HG03108 (cell line): ENCODE results near the gene MAP2K4.

Source experiments
- ATAC-seq: cut with Tn5 transposase; IDR thresholded peaks from one replicate; pipeline ENCODE4 v1.9.1; 2021; ENCODE audit warnings: moderate library complexity; ENCODE audit not compliant: unreplicated experiment

MAP2K4 gene

GRCh38 chr17:12085076-12085949 lies 64.6 kb downstream of the MAP2K4 start:
- ATAC-seq = no peak

GRCh38 chr17:12088035-12088434 lies 67.4 kb downstream of the MAP2K4 start:
- ATAC-seq = no peak

GRCh38 chr17:12089809-12090384 lies 69.2 kb downstream of the MAP2K4 start:
- ATAC-seq = no peak

- ATAC-seq = no peak
Measured at GRCh38 chr17:12094336-12094735, 73.7 kb downstream of the MAP2K4 start.

GRCh38 chr17:12095522-12095921 lies 74.8 kb downstream of the MAP2K4 start:
- ATAC-seq = no peak

GRCh38 chr17:12097326-12097725 lies 76.6 kb downstream of the MAP2K4 start:
- ATAC-seq = no peak

GRCh38 chr17:12098568-12098967 lies 77.9 kb downstream of the MAP2K4 start:
- ATAC-seq = peak; percentile 93

- ATAC-seq = no peak
Measured at GRCh38 chr17:12099412-12099811, 78.7 kb downstream of the MAP2K4 start.

GRCh38 chr17:12104831-12105230 lies 84.2 kb downstream of the MAP2K4 start:
- no peak for ATAC-seq

GRCh38 chr17:12107905-12108304 lies 87.2 kb downstream of the MAP2K4 start:
- no peak for ATAC-seq

- ATAC-seq = no peak
Measured at GRCh38 chr17:12110906-12111305, 90.2 kb downstream of the MAP2K4 start.

- ATAC-seq = no peak
Measured at GRCh38 chr17:12113156-12113555, 92.5 kb downstream of the MAP2K4 start.

GRCh38 chr17:12114686-12115418 lies 94.2 kb downstream of the MAP2K4 start:
- ATAC-seq = no peak

GRCh38 chr17:12116143-12116542 lies 95.5 kb downstream of the MAP2K4 start:
- no peak for ATAC-seq

GRCh38 chr17:12118617-12119016 lies 97.9 kb downstream of the MAP2K4 start:
- no peak for ATAC-seq

GRCh38 chr17:12122075-12122474 lies 101.4 kb downstream of the MAP2K4 start:
- no peak for ATAC-seq

- ATAC-seq = no peak
Measured at GRCh38 chr17:12127177-12127576, 106.5 kb downstream of the MAP2K4 start.

GRCh38 chr17:12127667-12128066 lies 107.0 kb downstream of the MAP2K4 start:
- no peak for ATAC-seq

GRCh38 chr17:12128946-12129345 lies 108.3 kb downstream of the MAP2K4 start:
- no peak for ATAC-seq

- ATAC-seq = no peak
Measured at GRCh38 chr17:12133183-12133582, 112.5 kb downstream of the MAP2K4 start.

- no peak for ATAC-seq
Measured at GRCh38 chr17:12134101-12134500, 113.4 kb downstream of the MAP2K4 start.

- no peak for ATAC-seq
Measured at GRCh38 chr17:12134587-12134986, 113.9 kb downstream of the MAP2K4 start.
